ENCODE data around the gene SLC8A1. TPM values are rescaled to one million over a fixed set of nuclear protein-coding genes. Genes with fewer than 3 reads are reported as not detected.

The SLC8A1 gene
- total RNA-seq, 1 experiment from 2014 or later, result 11.1 TPM

DNA sequence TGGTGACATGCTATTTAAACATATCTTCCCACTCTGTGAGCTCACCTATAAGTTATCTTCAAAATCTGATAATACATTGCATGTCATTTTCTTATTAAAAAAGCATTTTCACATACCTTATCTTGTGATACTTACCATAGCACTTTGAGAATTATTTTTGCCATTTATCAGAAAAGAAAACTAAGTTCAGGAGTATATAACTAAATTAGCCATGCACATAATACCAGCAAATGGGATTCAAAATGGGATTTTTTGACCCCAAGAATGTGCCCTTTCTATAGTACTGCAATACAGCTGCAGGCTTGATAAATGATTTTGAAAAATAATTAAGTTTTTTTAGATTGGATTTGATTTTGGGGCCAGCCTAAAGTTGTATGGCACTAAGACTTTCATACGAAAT lies 41.2 kb downstream of the SLC8A1 start:
- Histone ChIP-seq H3K36me3 (no peaks in the 10 kb centered on the region), H3K9me3 (no peaks in the 10 kb centered on the region), H3K4me3 (no peak overlapping the region), H3K27me3 (no peaks in the 10 kb centered on the region)
- DNase-seq, result no peak

DNA sequence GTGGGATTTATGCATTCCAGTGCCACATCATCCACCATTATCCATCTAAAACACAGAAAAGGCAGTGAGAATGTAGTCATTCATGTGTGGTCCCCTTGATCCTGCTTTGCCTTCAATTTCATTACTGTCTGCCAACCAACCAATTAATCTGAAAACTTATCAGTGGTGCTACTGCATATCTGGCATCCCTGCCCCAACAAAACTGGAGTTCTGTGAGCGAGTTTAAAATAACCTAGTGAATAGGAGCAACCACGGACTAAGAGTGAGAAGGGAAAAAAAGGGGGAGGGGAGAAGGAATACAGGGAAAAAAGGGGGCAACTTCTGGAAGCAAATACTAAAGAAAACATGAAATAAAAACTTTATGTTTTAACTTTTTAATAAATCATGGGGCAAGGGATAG lies 42.2 kb downstream of the SLC8A1 start:
- no peaks in the 10 kb centered on the region for H3K36me3 ChIP-seq
- no peaks in the 10 kb centered on the region for H3K9me3 ChIP-seq
- no peak for DNase-seq
- H3K4me3 ChIP-seq, result no peak overlapping the region
- H3K27me3 ChIP-seq, result no peaks in the 10 kb centered on the region

DNA sequence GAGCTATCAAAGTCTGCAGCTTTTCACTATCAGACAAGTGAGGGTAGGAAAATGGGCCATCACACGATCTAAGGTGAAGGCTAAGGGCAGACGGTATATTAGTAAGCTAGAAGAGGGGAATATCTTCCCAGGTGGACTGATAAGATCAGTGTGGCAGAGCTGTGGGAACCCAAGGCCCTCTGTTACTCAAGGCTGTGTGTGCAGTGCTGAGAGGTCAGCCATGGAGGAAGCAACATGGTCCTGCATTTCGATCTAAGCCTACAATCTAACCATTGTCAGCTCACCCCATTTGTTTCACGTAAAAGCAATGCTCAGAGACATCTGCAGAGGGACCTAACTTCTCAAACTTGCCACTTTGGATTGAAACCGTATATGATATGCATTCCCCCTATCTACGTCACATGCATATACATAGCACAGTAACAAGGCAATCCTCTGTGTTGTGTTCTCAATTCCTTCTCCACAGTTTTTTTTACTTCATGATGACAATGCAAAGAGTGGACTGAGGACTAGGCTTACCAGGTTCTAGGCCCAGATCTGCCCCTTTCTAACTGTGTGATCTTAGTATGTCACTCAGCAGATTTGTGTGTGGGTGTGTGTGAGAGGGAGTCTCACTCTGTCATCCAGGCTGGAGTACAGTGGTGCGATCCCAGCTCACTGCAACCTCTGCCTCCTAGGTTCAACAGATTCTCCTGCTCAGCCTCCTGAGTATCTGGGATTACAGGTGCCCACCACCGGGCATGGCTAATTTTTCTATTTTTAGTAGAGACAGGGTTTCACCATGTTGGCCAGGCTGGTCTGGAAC lies 45.2 kb downstream of the SLC8A1 start:
- H3K27me3 ChIP-seq, result no peaks in the 10 kb centered on the region
- H3K36me3 ChIP-seq, result 0 out of 2 replicates have a peak, but pooled peaks cover 2% of the 10 kb centered on the region
- H3K4me3 ChIP-seq, result no peak overlapping the region
- no peaks in the 10 kb centered on the region; the same call in none of the 2 replicates for H3K9me3 ChIP-seq
- DNase-seq, result no peak

DNA sequence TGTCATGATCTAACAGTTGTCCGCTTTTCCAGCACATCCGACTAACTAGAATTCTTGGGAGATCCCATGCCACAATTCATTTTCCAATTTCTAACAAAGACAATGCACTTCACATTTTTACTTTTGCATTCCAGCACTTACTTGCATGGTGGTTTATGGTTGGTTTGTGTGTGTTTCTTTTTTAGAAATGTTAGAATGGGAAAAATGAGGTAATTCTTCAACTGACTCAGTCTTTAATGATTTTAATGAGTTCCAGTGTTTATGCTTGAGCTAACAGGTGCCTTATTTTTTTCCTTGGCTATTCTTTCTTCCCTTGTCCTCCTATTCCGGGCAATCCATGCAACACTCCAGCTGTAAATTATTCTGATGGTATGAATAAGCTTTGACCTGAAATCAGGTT lies 46.4 kb downstream of the SLC8A1 start:
- no peaks in the 10 kb centered on the region for H3K27me3 ChIP-seq
- H3K4me3 ChIP-seq, result no peak overlapping the region
- 0 out of 2 replicates have a peak, but pooled peaks cover 2% of the 10 kb centered on the region for H3K36me3 ChIP-seq
- DNase-seq, result no peak
- no peaks in the 10 kb centered on the region; the same call in none of the 2 replicates for H3K9me3 ChIP-seq

DNA sequence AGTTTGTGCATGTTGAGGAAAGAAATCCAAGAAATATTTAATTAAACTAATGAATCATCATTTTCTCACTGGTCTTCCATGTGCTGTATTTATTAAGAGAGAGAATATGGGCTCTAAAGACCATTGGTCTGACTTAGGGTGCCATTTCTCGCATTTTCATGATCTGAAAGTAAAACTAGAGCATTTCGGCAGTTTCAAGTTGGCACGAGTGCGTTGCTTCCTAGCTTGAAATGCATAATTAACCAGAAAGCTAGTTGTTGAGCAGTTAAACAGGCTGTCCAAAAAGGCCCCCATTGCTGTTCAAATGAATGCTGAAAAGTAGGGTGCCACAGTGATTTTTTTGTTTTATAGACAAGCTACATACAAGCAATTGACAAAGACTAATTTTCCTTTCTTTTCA lies 47.4 kb downstream of the SLC8A1 start:
- Histone ChIP-seq H3K36me3 (0 out of 2 replicates have a peak, but pooled peaks cover 2% of the 10 kb centered on the region), H3K9me3 (no peaks in the 10 kb centered on the region; the same call in none of the 2 replicates), H3K27me3 (no peaks in the 10 kb centered on the region), H3K4me3 (no peak overlapping the region)
- no peak for DNase-seq

DNA sequence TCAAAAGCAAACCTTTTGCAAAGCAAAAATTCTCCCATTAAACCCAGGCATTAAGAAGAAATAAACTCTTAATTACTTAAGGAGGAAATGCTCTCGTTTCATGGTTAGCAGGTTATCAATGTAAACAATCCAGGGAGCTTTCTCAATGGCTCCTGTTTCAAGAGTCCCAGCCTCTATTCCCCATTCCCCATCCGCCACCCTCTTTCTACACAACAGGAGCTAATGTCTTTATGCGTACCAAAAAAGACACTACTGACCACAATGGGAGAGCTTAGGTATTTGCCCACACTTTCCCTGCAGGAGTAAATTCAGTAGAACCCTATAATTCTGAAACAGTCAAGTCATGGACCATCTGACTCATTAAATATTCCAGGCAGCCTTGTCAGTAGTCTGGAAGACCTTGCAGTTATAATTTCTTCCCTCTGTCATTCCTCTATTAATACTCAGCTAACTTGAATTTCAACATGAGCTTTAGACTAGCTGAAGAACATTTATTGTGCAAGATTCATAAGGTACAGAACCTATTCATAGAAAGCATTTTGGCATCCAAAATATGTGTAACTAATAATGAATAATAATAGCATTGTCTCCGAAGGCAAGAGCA lies 48.6 kb downstream of the SLC8A1 start:
- no peaks in the 10 kb centered on the region; the same call in none of the 2 replicates for H3K9me3 ChIP-seq
- H3K4me3 ChIP-seq, result no peak overlapping the region
- no peak for DNase-seq
- no peaks in the 10 kb centered on the region for H3K27me3 ChIP-seq
- 0 out of 2 replicates have a peak, but pooled peaks cover 2% of the 10 kb centered on the region for H3K36me3 ChIP-seq

DNA sequence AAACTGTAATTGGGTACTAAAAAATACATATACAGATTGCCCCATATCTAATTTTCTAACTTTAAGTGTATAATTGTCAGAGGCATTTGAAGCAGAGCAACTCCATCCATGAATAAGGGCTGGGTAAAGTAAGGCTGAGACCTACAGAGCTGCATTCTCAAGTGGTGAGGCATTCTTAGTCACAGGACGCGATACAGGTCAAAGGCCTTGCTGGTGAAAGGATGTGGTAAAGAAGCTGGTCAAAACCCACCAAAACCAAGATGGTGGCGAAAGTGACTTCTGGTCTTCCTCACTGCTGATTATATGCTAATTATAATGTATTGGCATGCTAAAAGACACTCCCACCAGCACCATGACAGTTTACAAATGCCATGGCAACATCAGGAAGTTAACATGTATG lies 50.0 kb downstream of the SLC8A1 start:
- peak; percentile 66 for DNase-seq
- H3K9me3 ChIP-seq, result no peaks in the 10 kb centered on the region; the same call in none of the 2 replicates
- H3K27me3 ChIP-seq, result no peaks in the 10 kb centered on the region
- no peak overlapping the region for H3K4me3 ChIP-seq
- 0 out of 2 replicates have a peak, but pooled peaks cover 2% of the 10 kb centered on the region for H3K36me3 ChIP-seq

DNA sequence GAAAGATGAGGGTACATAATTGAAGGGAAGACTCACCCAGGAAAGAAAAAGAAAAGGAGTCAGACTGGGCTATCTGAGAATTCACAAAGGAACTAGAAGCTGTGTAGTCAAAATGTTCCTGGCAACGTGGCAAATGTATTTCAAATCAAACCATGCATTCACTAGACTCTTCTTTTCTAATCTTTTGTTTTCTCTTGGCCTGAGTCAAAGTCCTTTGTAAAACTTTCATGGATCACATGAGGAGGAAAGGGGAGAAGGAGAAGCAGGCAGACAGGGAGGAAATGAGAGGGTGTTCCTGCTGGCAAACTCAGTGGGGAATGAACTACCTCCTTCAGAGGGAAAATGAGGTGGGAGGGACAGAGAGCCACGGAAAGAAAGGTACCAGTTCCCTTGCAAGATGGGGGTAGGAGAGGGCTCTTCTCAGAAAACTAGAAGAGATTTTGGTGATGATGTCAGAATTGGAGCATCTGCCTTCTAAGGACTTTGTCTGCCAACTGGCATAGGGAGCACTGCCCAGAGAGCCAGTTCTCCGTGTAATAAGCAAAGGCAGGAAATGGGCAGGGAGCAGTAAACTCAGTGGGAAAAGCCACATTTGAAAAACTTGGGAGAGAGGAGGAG lies 51.4 kb downstream of the SLC8A1 start:
- peak; percentile 77 for DNase-seq
- Histone ChIP-seq H3K4me3 (no peak overlapping the region), H3K36me3 (0 out of 2 replicates have a peak, but pooled peaks cover 2% of the 10 kb centered on the region), H3K9me3 (no peaks in the 10 kb centered on the region; the same call in none of the 2 replicates), H3K27me3 (no peaks in the 10 kb centered on the region)

DNA sequence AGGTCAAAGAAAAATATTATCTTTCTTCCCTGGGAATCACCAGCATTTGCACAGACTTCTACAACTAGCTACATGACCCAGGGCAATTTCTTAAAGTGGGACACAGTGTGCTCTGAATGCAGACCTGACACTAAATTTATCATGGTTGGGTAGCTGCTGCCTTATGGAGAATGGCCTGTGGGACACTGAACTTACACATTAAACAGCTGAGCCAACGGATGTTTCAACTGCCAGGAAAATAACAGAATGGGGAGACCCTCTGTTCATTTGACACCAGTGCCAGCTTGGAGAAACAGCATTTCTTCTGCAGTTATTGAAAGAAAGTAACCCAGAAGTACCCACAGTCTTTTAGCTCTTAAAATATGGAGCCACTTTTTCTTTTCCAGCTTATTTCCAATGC lies 54.1 kb downstream of the SLC8A1 start:
- H3K4me3 ChIP-seq, result no peak overlapping the region
- no peaks in the 10 kb centered on the region for H3K27me3 ChIP-seq
- no peak for DNase-seq
- 0 out of 2 replicates have a peak, but pooled peaks cover 2% of the 10 kb centered on the region for H3K36me3 ChIP-seq
- H3K9me3 ChIP-seq, result no peaks in the 10 kb centered on the region; the same call in none of the 2 replicates

DNA sequence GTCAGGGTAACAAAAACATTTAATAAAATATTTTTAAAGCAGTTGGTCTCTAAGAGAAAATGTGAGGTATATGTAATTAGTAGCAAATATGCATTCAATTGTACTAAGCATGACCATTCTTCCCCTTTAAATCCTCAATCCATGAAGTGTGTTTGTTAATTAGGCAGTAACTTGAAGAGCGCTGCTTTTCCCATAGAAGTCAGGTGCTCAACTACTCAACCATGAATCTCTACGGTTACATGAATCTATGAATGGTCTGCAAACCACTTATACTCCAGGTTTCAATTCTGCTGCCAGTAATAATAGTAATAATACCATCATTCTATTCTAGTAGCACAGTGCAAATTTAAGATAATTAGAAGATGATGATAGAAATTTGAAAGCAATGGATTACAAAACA lies 55.8 kb downstream of the SLC8A1 start:
- H3K9me3 ChIP-seq, result no peaks in the 10 kb centered on the region
- no peaks in the 10 kb centered on the region for H3K36me3 ChIP-seq
- H3K27me3 ChIP-seq, result no peaks in the 10 kb centered on the region
- DNase-seq, result no peak
- no peak overlapping the region for H3K4me3 ChIP-seq

DNA sequence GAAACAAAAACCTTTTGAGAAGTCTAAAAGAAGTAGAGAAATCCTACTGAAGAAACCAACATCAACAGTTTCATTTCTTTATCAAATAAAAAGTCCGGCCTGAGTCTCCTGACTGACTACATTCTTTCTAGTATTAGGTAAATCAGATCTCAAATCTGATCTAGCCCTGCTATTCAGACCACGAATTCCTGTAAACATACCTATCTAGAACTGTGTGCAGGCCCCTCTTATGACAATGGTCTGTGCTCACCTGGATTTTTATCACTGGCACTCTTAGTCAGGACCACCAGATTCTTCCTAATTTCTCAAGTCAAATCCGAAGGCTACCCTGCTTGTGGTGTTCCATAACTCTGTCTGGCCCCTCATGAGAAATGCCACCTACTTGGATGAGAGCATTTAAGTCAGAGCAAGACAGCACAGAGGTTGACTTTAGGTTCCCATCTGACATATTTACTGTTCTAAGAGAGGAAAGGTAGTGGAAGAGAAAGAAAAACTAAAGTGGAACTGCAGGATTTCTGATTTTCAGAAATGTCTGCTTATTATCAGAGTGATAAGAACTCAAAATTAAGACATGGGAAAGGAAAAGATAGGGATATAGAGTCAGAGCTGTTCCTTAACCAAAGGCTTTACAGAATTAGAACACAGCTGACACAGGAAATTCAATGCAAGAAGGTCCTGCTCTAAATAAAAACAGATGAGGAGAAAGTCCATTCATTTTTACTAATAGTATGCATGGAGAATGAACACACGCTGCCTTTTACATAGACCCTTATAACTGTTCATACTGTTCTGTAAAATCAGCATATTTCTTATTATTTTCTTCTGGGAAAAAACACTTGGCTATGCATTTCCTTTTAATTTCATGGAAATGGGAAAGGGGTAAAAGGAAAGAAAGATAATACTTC lies 56.5 kb downstream of the SLC8A1 start:
- Histone ChIP-seq H3K9me3 (no peaks in the 10 kb centered on the region), H3K4me3 (no peak overlapping the region), H3K36me3 (no peaks in the 10 kb centered on the region), H3K27me3 (no peaks in the 10 kb centered on the region)
- no peak for DNase-seq

DNA sequence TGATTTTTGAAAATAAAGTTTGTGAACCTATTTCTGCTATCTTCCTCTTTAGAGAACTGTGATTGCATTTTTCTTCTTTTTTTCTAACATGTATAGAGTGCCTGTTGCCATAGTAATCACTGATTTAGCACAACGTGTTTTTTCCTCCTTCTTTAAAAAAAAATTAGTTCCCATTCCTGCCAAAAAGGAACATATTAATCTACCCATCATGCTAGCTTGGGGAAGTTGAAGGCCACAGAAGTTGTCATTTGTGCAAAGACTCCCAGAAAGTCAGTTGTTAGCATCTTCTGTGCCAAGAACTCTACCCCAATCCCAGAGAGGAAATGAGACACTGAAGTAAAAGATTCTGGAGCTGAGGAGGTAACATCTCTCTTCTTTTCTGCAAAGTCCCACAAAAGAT lies 57.3 kb downstream of the SLC8A1 start:
- Histone ChIP-seq H3K27me3 (no peaks in the 10 kb centered on the region), H3K36me3 (no peaks in the 10 kb centered on the region), H3K4me3 (no peak overlapping the region), H3K9me3 (no peaks in the 10 kb centered on the region)
- DNase-seq, result no peak

DNA sequence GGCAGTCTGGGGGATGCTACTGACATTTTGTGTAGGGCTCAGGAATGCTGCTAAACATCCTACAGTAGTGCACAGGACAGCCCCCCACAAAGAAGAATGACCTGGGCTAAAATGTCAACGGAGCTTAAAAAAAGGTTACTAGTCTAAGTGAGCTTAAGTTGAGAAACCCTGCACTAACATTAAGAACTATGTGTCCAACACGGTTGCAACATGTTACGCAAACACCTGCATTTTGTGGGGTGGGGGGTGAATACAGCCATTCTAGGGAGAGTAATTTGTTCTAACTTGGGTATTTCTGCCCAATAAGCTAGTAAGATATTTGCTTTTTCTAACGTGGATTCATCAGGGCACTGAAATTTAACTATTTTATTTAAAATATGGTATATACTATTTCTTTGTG lies 57.9 kb downstream of the SLC8A1 start:
- Histone ChIP-seq H3K27me3 (no peaks in the 10 kb centered on the region), H3K4me3 (no peak overlapping the region), H3K36me3 (no peaks in the 10 kb centered on the region), H3K9me3 (no peaks in the 10 kb centered on the region)
- DNase-seq, result no peak

DNA sequence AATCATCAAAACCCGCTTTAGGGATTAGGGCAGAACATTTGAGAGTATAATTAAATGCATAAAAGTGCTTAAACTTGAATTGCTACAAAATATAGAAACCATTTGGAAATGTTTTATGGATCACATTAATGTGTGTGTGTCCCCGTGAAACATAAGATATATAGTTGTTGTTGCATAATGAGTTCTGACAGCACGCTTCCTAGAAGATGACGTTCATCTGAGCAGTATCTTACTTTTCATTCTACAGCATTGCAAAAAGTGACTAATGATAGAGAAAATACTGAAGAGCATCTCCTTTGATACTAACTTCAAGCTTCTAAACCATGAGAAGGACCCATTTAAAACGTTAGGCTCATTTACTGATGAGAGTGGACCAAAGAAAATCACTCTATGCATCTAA lies 63.7 kb downstream of the SLC8A1 start:
- H3K9me3 ChIP-seq, result no peaks in the 10 kb centered on the region
- no peaks in the 10 kb centered on the region for H3K36me3 ChIP-seq
- H3K4me3 ChIP-seq, result no peak overlapping the region
- no peak for DNase-seq
- H3K27me3 ChIP-seq, result no peaks in the 10 kb centered on the region

DNA sequence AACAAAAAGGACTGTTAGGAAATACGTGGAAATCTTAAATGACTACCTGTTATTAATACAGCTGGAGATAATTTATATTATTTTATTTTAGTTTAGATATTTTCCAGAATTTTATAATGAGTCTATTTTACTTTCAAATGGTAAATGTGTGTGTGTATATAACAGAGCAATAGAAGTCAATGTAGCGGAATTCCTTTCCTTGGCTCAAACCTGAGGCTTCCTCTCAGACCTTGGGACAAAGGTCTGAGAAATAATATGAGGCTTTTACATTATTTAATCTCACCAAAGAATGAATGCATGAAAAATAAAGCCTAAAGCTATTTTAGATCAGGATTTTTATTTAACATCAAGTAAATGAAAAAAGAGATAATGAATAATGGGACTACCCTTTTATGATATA lies 65.7 kb downstream of the SLC8A1 start:
- Histone ChIP-seq H3K36me3 (no peaks in the 10 kb centered on the region), H3K27me3 (no peaks in the 10 kb centered on the region), H3K4me3 (no peak overlapping the region), H3K9me3 (peaks cover 10% of the 10 kb centered on the region)
- DNase-seq, result no peak

DNA sequence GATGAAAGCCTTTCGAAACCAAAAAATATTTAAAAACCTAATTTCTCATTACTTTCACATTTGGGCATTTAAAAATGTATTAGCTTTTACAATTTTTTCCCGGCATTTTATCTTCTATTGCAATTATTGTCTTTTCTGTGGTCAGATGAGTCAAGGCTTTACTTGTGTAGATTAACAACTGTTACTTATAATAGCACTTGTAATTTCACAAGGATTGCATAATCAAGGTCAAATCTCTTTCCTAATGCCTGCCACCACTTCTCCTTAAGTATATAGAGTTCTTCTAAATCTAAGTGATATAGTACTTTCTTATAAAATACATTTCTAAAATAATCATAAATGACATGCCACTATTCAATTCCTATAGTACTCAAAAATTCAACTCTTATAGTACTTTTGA lies 67.2 kb downstream of the SLC8A1 start:
- Histone ChIP-seq H3K4me3 (no peak overlapping the region), H3K9me3 (peaks cover 14% of the 10 kb centered on the region), H3K27me3 (no peaks in the 10 kb centered on the region), H3K36me3 (no peaks in the 10 kb centered on the region)
- DNase-seq, result no peak
